Stimulated activated naive CD8-positive, alpha-beta T cell treated with anti-CD3 and anti-CD28 coated beads, Interleukin-15, amount 100 ng/mL, for 72 hours (primary cell): Measurements from ENCODE around the gene VIL1.

Experiments
- ATAC-seq: fragments of 150-1000 bp; cut with Tn5 transposase; 2 replicates; pipeline ENCODE4 v1.10.0; 2021; ENCODE audit warnings: mild to moderate bottlenecking, moderate library complexity
- DNase-seq, 2 donors: peaks; one replicate each; pipeline ENCODE4 v3.0.0; 2021 to 2022
- H3K27ac Mint-ChIP-seq, 2 donors: one replicate each; pipeline ENCODE4 v1.8.0; 2022; ENCODE audit warnings: mild to moderate bottlenecking in 2 of 2, mixed read lengths in 2 of 2, moderate library complexity in 2 of 2
- H3K27me3 Mint-ChIP-seq: one replicate; pipeline ENCODE4 v1.8.0; 2022; ENCODE audit warnings: mixed read lengths
- H3K4me1 Mint-ChIP-seq: one replicate; pipeline ENCODE4 v1.8.0; 2022; ENCODE audit warnings: mild to moderate bottlenecking, mixed read lengths
- H3K4me3 Mint-ChIP-seq, 2 donors: one replicate each; pipeline ENCODE4 v1.8.0; 2022; ENCODE audit warnings: mild to moderate bottlenecking in 2 of 2, mixed read lengths in 2 of 2, moderate library complexity in 1 of 2
- H3K9me3 Mint-ChIP-seq, 2 donors: one replicate each; pipeline ENCODE4 v1.8.0; 2022; ENCODE audit warnings: mixed read lengths in 2 of 2

VIL1 gene

GRCh38 chr2:218437969-218438368 lies 19.0 kb downstream of the VIL1 start:
- Mint-ChIP-seq H3K4me1 (no peaks in the 10 kb centered on the region), H3K27ac (no peak overlapping the region), H3K27me3 (no peaks in the 10 kb centered on the region), H3K9me3 (no peaks in the 10 kb centered on the region), H3K4me3 (no peak overlapping the region)
- DNase-seq (no peak), ATAC-seq (no peak)

GRCh38 chr2:218438596-218438995 lies 19.7 kb downstream of the VIL1 start:
- no peak overlapping the region for H3K4me3 Mint-ChIP-seq
- DNase-seq (no peak), ATAC-seq (no peak)
- H3K27me3 Mint-ChIP-seq = no peaks in the 10 kb centered on the region
- no peaks in the 10 kb centered on the region for H3K4me1 Mint-ChIP-seq
- H3K27ac Mint-ChIP-seq = no peak overlapping the region
- H3K9me3 Mint-ChIP-seq = no peaks in the 10 kb centered on the region

DNA sequence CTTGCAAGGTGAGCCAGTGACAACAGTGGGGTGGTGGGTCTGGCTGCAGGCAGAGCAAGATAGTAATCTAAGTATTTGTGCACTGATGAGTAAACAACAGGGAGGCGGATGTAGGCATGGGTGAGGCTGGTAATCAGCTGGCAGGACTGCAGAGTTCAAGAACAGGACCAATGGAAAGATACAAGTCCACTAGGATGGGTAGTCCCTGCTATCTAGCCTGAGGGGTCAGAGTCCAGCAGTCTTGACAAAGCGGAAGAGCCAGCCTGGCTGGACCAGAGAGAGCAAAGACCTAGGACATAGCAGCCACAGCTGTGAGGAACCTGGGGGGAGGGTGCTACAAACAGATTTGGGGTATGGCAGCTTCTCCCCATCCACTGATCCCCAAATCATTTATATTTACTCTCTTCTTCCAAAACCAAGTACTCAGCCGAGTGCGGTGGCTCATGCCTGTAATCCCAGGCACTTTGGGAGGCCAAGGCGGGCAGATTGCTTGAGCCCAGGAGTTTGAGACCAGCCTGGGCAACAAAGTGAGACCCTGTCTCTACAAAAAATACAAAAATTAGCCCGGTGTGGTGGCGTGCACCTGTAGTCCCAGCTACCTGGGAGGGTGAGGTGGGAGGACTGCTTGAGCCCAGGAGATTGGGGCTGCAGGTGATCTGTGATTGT lies 25.9 kb downstream of the VIL1 start:
- peak overlapping the region in 1 of 2 donors; percentile 69 for H3K27ac Mint-ChIP-seq
- H3K27me3 Mint-ChIP-seq = no peaks in the 10 kb centered on the region
- peaks cover 8% of the 10 kb centered on the region for H3K4me1 Mint-ChIP-seq
- ATAC-seq = no peak
- H3K9me3 Mint-ChIP-seq = no peaks in the 10 kb centered on the region
- DNase-seq = no peak
- no peak overlapping the region for H3K4me3 Mint-ChIP-seq

DNA sequence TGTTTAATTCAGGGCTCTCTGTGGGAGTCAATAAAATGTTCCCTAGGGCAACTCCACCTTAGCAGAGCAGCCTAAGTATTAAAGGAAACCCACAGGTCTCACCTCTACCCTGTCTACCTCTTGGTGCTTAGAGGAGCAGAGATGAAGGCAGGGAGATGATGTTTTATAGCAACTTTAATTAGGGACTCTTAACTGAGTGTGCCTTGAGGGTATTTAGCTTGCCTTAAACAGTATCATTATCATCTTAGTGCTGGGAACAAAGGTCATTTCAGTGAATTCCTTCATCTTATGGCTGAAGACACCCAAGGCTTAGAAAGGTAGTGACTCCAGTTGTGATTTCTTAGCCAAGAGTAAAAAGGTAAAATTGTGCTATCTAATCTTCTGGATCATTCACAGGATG lies 26.7 kb downstream of the VIL1 start:
- Mint-ChIP-seq H3K27ac (no peak overlapping the region), H3K4me1 (peaks cover 8% of the 10 kb centered on the region), H3K4me3 (no peak overlapping the region), H3K27me3 (no peaks in the 10 kb centered on the region), H3K9me3 (no peaks in the 10 kb centered on the region)
- ATAC-seq = no peak
- no peak for DNase-seq

- Mint-ChIP-seq H3K4me3 (no peak overlapping the region), H3K9me3 (no peaks in the 10 kb centered on the region), H3K4me1 (peaks cover 8% of the 10 kb centered on the region), H3K27me3 (no peaks in the 10 kb centered on the region), H3K27ac (no peak overlapping the region)
- ATAC-seq = no peak
- DNase-seq = no peak
Measured at GRCh38 chr2:218446547-218446946, 27.6 kb downstream of the VIL1 start.

GRCh38 chr2:218447072-218447471 lies 28.1 kb downstream of the VIL1 start:
- no peak for DNase-seq
- Mint-ChIP-seq H3K27ac (no peak overlapping the region), H3K27me3 (no peaks in the 10 kb centered on the region)

GRCh38 chr2:218448934-218449333 lies 30.0 kb downstream of the VIL1 start:
- H3K4me1 Mint-ChIP-seq = peaks cover 8% of the 10 kb centered on the region
- H3K27me3 Mint-ChIP-seq = no peaks in the 10 kb centered on the region
- H3K27ac Mint-ChIP-seq = peak overlapping the region in 1 of 2 donors; percentile 88
- no peaks in the 10 kb centered on the region for H3K9me3 Mint-ChIP-seq
- DNase-seq (no peak), ATAC-seq (no peak)
- H3K4me3 Mint-ChIP-seq = no peak overlapping the region

More at GRCh38 chr2:218447072-218447471, 28.1 kb downstream of the VIL1 start:
- Mint-ChIP-seq H3K9me3 (no peaks in the 10 kb centered on the region), H3K4me1 (peaks cover 8% of the 10 kb centered on the region), H3K4me3 (no peak overlapping the region)
- ATAC-seq = no peak

- H3K4me3 Mint-ChIP-seq = no peak overlapping the region
- H3K27ac Mint-ChIP-seq = no peak overlapping the region
- DNase-seq (no peak), ATAC-seq (no peak)
- H3K9me3 Mint-ChIP-seq = peaks cover 0 to 9% of the 10 kb centered on the region in 2 donors
- H3K27me3 Mint-ChIP-seq = no peaks in the 10 kb centered on the region
- peaks cover 8% of the 10 kb centered on the region for H3K4me1 Mint-ChIP-seq
Measured at GRCh38 chr2:218452079-218452478, 33.2 kb downstream of the VIL1 start.

DNA sequence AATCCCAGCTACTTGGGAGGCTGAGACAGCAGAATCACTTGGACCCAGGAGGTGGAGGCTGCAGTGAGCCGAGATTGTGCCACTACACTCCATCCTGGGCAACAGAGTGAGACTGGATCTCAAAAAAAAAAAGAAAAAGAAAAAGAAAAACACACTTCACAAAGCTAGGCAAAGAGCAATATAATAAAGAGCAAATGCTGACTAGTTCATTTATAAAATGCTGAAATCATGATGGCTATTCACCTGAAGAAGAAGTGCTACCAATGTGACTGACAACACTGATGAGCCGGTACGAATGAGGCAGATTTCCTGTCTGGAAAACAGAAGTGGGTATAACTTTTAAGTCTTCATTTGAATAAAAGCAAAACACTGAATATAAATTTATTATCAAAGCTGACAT lies 37.9 kb downstream of the VIL1 start:
- ATAC-seq = no peak
- DNase-seq = no peak
- no peaks in the 10 kb centered on the region for H3K4me1 Mint-ChIP-seq
- peaks cover 0 to 9% of the 10 kb centered on the region in 2 donors for H3K9me3 Mint-ChIP-seq
- no peak overlapping the region for H3K27ac Mint-ChIP-seq
- no peaks in the 10 kb centered on the region for H3K27me3 Mint-ChIP-seq
- H3K4me3 Mint-ChIP-seq = no peak overlapping the region

GRCh38 chr2:218458598-218458997 lies 39.7 kb downstream of the VIL1 start:
- DNase-seq (no peak), ATAC-seq (no peak)
- Mint-ChIP-seq H3K4me1 (no peaks in the 10 kb centered on the region), H3K9me3 (peaks cover 0 to 9% of the 10 kb centered on the region in 2 donors), H3K27ac (no peak overlapping the region), H3K4me3 (no peak overlapping the region), H3K27me3 (no peaks in the 10 kb centered on the region)

GRCh38 chr2:218465987-218466633 lies 47.2 kb downstream of the VIL1 start:
- ATAC-seq (no peak), DNase-seq (no peak)
- H3K27ac Mint-ChIP-seq = no peak overlapping the region
- H3K27me3 Mint-ChIP-seq = no peaks in the 10 kb centered on the region
- peaks cover under 1% of the 10 kb centered on the region for H3K4me1 Mint-ChIP-seq
- H3K4me3 Mint-ChIP-seq = no peak overlapping the region
- no peaks in the 10 kb centered on the region for H3K9me3 Mint-ChIP-seq

- no peak for DNase-seq
- Mint-ChIP-seq H3K27me3 (no peaks in the 10 kb centered on the region), H3K27ac (no peak overlapping the region), H3K9me3 (no peaks in the 10 kb centered on the region), H3K4me1 (peaks cover 10% of the 10 kb centered on the region), H3K4me3 (no peak overlapping the region)
- ATAC-seq = no peak
Measured at GRCh38 chr2:218470448-218470847, 51.5 kb downstream of the VIL1 start.

- no peak overlapping the region for H3K27ac Mint-ChIP-seq
- ATAC-seq (no peak), DNase-seq (no peak)
- H3K4me3 Mint-ChIP-seq = no peak overlapping the region
- H3K9me3 Mint-ChIP-seq = no peaks in the 10 kb centered on the region
- peaks cover 10% of the 10 kb centered on the region for H3K4me1 Mint-ChIP-seq
- H3K27me3 Mint-ChIP-seq = no peaks in the 10 kb centered on the region
Measured at GRCh38 chr2:218471036-218471435, 52.1 kb downstream of the VIL1 start.

GRCh38 chr2:218471982-218472381 lies 53.1 kb downstream of the VIL1 start:
- Mint-ChIP-seq H3K4me1 (peaks cover 10% of the 10 kb centered on the region), H3K27ac (peak overlapping the region in 1 of 2 donors; percentile 87), H3K4me3 (no peak overlapping the region), H3K9me3 (no peaks in the 10 kb centered on the region), H3K27me3 (no peaks in the 10 kb centered on the region)
- ATAC-seq = no peak
- DNase-seq = no peak

GRCh38 chr2:218472988-218473387 lies 54.1 kb downstream of the VIL1 start:
- Mint-ChIP-seq H3K4me1 (peaks cover 10% of the 10 kb centered on the region), H3K4me3 (no peak overlapping the region), H3K27ac (no peak overlapping the region), H3K9me3 (no peaks in the 10 kb centered on the region), H3K27me3 (no peaks in the 10 kb centered on the region)
- DNase-seq (no peak), ATAC-seq (no peak)

GRCh38 chr2:218474527-218474926 lies 55.6 kb downstream of the VIL1 start:
- Mint-ChIP-seq H3K27ac (no peak overlapping the region), H3K4me1 (peaks cover 10% of the 10 kb centered on the region), H3K4me3 (no peak overlapping the region), H3K9me3 (no peaks in the 10 kb centered on the region), H3K27me3 (no peaks in the 10 kb centered on the region)
- no peak for DNase-seq
- no peak for ATAC-seq

DNA sequence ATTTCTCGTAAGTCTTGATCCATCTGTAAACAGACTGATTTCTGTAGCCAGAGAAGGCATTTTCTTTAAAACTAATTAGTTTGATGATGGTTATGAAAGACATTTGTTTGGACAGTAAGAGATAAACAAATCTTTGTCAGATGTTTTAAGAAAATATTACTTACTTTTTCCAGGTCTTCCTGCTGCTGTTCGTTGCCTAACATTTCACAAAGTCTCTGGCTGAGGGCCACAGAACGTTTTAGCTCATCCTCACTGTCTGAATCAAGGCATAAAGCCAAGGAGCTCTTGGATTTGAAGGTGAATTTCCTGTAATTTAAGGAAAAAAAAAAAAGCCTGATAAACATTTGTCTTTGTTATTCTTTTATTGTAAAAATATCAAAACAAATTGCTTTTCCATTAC lies 57.8 kb downstream of the VIL1 start:
- Mint-ChIP-seq H3K4me3 (no peak overlapping the region), H3K27ac (no peak overlapping the region), H3K9me3 (no peaks in the 10 kb centered on the region), H3K4me1 (peaks cover 4% of the 10 kb centered on the region), H3K27me3 (no peaks in the 10 kb centered on the region)
- DNase-seq = no peak
- ATAC-seq = no peak
